SK-N-MC (cell line): ENCODE data around the gene SSH3.

Experiments
- DNase-seq: peaks from one replicate; pipeline ENCODE4 v3.0.0-alpha.2; 2011; ENCODE audit warnings: low read depth, low spot score
- H3K27ac ChIP-seq: fragments of 200-600 bp; sonication (generic); 2 replicates; pipeline ENCODE4 v1.5.1; 2016; ENCODE audit warnings: mixed run types
- H3K36me3 ChIP-seq: fragments of 200-600 bp; sonication (generic); 2 replicates; pipeline ENCODE4 v1.6.1; 2017; ENCODE audit warnings: antibody characterized with exemption, low read length, mixed read lengths; ENCODE audit not compliant: insufficient read depth
- H3K4me3 ChIP-seq: fragments of 200-600 bp; sonication (generic); 2 replicates; pipeline ENCODE4 v1.5.1; 2016
- H3K9ac ChIP-seq: fragments of 200-600 bp; sonication (generic); 2 replicates; pipeline ENCODE4 v1.8.0; 2017; ENCODE audit warnings: mixed run types, mixed read lengths; ENCODE audit not compliant: insufficient read length
- H3K9me3 ChIP-seq: fragments of 200-600 bp; sonication (generic); 2 replicates; pipeline ENCODE4 v1.6.1; 2017; ENCODE audit warnings: low read depth, mild to moderate bottlenecking, antibody characterized with exemption, low read length, moderate library complexity, mixed read lengths
- EZH2 ChIP-seq: fragments of 200-600 bp; sonication (generic); IDR thresholded peaks from one replicate; pipeline ENCODE4 v1.6.1; 2017; ENCODE audit warnings: antibody characterized with exemption
- FOXP2 ChIP-seq: optimal IDR thresholded peaks from 2 replicates; pipeline ENCODE3; 2011; ENCODE audit warnings: mild to moderate bottlenecking, moderate library complexity; ENCODE audit not compliant: insufficient read depth; ENCODE audit errors: extremely low read length, control extremely low read depth
- POLR2AphosphoS5 ChIP-seq: IDR thresholded peaks from 2 replicates; pipeline ENCODE4 v1.6.1; 2012; ENCODE audit warnings: mild to moderate bottlenecking, low read depth, low read length, borderline replicate concordance

Gene SSH3

DNA sequence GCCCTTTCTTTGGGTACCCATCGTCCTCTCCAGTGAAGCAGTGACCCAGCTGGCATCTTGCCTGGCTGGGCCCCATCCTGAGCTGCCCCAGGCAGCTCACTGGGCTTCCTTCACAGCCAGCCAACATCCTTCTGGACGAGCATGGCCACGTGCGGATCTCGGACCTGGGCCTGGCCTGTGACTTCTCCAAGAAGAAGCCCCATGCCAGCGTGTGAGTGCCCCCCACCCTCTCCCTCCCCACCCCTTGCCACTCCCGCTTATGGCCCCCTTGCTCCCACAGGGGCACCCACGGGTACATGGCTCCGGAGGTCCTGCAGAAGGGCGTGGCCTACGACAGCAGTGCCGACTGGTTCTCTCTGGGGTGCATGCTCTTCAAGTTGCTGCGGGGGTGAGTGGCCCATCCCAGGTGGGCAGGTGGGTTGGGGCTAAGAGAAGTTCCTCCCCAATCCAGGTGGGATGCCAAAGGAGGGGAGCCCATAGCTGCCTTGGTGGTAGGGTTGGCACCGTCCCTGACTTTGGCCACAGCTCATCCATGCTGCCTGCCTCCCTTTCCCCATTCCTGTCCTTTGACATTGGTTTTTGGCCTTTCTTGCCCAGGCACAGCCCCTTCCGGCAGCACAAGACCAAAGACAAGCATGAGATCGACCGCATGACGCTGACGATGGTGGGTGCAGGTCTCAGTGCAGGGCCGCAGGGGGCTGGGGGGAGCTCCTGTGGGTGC, 21.0 kb upstream of the SSH3 start:
- peaks cover 61% of the 10 kb centered on the region for H3K36me3 ChIP-seq
- no peak for DNase-seq
- H3K27ac ChIP-seq = no peak overlapping the region
- H3K9ac ChIP-seq = no peak overlapping the region
- H3K9me3 ChIP-seq = no peaks in the 10 kb centered on the region
- TF ChIP-seq FOXP2 = no peak
- no peak for TF ChIP-seq EZH2
- TF ChIP-seq POLR2AphosphoS5 = no peak
- no peak overlapping the region for H3K4me3 ChIP-seq

DNA sequence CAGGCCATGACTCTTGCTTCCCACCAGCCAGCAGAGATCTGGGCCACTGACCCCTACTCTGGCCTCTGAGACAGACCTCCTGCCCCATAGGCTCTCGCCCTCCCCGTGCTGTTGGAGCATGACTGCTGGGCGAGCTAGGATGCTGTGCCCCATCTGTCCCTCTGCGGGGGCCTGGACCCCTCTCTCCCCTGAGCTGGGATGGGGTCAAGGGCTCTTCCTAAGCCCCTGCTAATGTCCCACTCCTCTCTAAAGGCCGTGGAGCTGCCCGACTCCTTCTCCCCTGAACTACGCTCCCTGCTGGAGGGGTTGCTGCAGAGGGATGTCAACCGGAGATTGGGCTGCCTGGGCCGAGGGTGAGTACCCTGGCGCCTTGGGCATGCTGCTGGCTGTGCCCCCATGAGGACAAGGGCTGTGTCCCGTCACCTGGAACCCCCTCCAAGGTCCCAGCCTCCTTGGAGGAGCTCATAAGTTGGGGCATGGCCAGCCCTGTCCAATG, 20.4 kb upstream of the SSH3 start:
- H3K36me3 ChIP-seq = peaks cover 58% of the 10 kb centered on the region
- no peak overlapping the region for H3K27ac ChIP-seq
- no peak for TF ChIP-seq FOXP2
- no peak for TF ChIP-seq EZH2
- TF ChIP-seq POLR2AphosphoS5 = no peak
- no peaks in the 10 kb centered on the region for H3K9me3 ChIP-seq
- no peak overlapping the region for H3K4me3 ChIP-seq
- no peak overlapping the region for H3K9ac ChIP-seq
- DNase-seq = no peak

DNA sequence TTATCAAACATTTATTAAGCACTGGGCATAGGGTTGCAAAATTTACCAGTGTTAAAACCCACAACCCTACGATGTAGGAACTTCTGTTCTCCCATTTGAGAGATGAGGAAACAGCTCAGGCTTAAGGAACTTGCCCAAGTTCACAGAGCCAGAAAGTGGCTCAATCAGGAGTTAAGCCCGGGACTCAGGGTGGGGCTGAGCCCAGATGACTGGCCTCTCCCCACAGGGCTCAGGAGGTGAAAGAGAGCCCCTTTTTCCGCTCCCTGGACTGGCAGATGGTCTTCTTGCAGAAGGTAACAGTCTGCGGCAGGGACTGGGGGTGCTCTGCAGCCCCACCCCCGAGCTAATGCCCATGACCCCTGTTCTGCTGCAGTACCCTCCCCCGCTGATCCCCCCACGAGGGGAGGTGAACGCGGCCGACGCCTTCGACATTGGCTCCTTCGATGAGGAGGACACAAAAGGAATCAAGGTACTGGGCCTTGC, 19.8 kb upstream of the SSH3 start:
- no peak for TF ChIP-seq FOXP2
- TF ChIP-seq EZH2 = no peak
- TF ChIP-seq POLR2AphosphoS5 = no peak
- Histone ChIP-seq H3K9me3 (no peaks in the 10 kb centered on the region), H3K4me3 (no peak overlapping the region), H3K9ac (no peak overlapping the region), H3K27ac (peak overlapping the region; percentile 19; the same call in 1 of the 2 replicates), H3K36me3 (peaks cover 56% of the 10 kb centered on the region)
- no peak for DNase-seq

DNA sequence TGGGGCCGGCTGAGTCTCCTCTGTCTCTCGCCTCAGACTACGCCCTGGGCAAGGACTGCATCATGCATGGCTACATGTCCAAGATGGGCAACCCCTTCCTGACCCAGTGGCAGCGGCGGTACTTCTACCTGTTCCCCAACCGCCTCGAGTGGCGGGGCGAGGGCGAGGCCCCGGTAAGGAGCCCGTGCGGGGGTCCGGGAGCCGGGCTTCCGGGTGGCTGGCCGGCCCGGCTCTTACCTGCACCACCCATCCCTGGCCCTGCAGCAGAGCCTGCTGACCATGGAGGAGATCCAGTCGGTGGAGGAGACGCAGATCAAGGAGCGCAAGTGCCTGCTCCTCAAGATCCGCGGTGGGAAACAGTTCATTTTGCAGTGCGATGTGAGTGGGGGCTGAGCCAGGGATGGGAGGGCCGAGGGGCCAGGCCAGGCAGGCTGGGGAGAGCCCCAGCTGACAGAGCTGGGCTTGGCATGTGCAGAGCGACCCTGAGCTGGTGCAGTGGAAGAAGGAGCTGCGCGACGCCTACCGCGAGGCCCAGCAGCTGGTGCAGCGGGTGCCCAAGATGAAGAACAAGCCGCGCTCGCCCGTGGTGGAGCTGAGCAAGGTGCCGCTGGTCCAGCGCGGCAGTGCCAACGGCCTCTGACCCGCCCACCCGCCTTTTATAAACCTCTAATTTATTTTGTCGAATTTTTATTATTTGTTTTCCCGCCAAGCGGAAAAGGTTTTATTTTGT, 18.4 kb upstream of the SSH3 start:
- no peak overlapping the region for H3K9ac ChIP-seq
- no peak for DNase-seq

DNA sequence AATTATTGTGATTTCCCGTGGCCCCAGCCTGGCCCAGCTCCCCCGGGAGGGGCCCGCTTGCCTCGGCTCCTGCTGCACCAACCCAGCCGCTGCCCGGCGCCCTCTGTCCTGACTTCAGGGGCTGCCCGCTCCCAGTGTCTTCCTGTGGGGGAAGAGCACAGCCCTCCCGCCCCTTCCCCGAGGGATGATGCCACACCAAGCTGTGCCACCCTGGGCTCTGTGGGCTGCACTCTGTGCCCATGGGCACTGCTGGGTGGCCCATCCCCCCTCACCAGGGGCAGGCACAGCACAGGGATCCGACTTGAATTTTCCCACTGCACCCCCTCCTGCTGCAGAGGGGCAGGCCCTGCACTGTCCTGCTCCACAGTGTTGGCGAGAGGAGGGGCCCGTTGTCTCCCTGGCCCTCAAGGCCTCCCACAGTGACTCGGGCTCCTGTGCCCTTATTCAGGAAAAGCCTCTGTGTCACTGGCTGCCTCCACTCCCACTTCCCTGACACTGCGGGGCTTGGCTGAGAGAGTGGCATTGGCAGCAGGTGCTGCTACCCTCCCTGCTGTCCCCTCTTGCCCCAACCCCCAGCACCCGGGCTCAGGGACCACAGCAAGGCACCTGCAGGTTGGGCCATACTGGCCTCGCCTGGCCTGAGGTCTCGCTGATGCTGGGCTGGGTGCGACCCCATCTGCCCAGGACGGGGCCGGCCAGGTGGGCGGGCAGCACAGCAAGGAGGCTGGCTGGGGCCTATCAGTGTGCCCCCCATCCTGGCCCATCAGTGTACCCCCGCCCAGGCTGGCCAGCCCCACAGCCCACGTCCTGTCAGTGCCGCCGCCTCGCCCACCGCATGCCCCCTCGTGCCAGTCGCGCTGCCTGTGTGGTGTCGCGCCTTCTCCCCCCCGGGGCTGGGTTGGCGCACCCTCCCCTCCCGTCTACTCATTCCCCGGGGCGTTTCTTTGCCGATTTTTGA, 17.5 kb upstream of the SSH3 start:
- peaks cover 43% of the 10 kb centered on the region for H3K36me3 ChIP-seq
- H3K9me3 ChIP-seq = no peaks in the 10 kb centered on the region
- H3K4me3 ChIP-seq = no peak overlapping the region
- DNase-seq = no peak
- TF ChIP-seq FOXP2 (no peak), EZH2 (no peak)
- H3K9ac ChIP-seq = no peak overlapping the region
- peak overlapping the region; percentile 97 for H3K27ac ChIP-seq

More for the DNA sequence above, 18.4 kb upstream of the SSH3 start:
- peaks cover 45% of the 10 kb centered on the region for H3K36me3 ChIP-seq
- 0 out of 2 replicates have a peak overlapping the region, but pooled peaks have one; percentile 9 for H3K27ac ChIP-seq
- no peak overlapping the region for H3K4me3 ChIP-seq
- no peaks in the 10 kb centered on the region for H3K9me3 ChIP-seq
- TF ChIP-seq EZH2 = no peak
- no peak for TF ChIP-seq FOXP2
- no peak for TF ChIP-seq POLR2AphosphoS5

DNA sequence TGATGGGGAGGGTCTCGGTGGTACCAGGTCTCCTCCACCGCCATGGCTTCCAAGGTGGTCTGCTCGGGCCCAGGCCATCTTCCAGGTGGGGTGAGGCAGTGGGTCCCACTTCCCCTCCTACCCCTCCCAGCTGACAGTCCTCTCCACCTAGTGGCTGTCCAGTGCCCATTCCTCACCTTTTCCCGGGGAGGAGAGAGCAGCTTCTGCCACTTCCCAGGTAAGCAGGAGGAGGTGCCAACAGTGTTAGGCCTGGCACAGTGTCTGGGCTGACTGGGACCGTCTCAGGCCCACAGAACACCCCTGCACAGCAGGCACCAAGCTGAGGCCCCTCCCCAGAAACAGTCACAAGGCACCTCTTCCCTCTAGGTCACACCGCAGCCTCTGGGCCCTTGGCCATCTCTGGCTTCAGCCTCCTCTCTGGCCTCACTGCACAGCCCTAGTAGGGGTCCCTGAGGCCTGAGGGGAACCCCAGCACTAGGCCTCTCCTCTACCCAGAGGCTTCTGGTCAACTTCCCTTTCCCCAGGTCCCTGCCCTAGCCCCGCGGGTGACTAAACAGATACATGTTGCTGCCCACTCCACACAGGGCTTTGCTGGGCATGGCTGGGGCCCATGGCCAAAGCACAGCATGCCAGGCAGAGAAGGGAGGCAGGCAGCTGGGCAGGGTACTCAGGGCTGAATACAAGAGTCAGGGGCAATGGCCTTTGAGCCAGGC, 16.6 kb upstream of the SSH3 start:
- peak overlapping the region; percentile 22 for H3K9ac ChIP-seq
- no peak; the same call in 1 of the 2 replicates for TF ChIP-seq POLR2AphosphoS5
- no peak for TF ChIP-seq FOXP2
- no peaks in the 10 kb centered on the region for H3K9me3 ChIP-seq
- H3K36me3 ChIP-seq = peaks cover 43% of the 10 kb centered on the region
- H3K27ac ChIP-seq = peak overlapping the region; percentile 97
- DNase-seq = no peak
- H3K4me3 ChIP-seq = no peak overlapping the region

DNA sequence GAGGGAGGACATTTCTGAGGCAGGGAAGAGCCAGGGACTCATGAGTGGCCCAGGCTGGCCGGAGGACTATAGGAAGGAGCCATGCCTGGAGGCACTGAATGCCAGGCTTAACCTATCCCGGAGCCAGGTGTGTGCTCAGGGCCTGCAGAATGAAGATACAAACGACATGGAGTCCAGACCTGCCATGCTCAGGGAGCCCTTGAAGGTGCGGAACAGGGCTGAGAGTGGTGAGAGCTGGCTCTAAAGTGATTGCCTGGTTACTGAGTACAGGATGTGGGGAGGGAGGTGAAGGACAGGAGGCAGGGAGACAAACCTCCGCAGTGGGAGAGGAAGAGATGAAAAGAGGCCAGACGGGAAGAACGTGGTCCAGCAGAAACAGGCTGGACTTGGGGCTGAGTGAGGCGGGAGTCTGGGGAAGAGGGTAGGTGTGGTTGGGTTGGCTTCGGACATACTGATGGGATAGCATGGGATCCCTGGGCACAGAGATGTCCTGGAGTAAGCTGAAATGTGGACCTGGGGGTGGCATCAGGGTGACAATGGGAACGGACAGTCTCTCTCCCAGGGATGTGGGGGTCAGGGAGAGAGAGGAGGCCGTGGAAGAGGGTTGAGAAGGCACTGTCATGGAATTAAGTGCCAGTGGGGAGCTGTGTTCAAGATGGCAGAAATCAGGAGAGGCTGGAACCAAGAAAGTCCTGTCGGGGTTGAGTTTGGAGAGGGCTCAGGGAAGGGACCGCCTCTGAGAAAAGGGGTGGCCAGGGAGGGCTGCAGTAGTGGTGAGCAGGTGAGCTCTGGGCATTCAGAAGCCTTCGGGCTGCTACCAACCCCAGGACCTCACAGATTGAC, 15.8 kb upstream of the SSH3 start:
- Histone ChIP-seq H3K4me3 (peak overlapping the region; percentile 86), H3K36me3 (peaks cover 43% of the 10 kb centered on the region), H3K9me3 (no peaks in the 10 kb centered on the region), H3K9ac (peak overlapping the region; percentile 74), H3K27ac (peak overlapping the region; percentile 97)
- no peak for DNase-seq
- TF ChIP-seq FOXP2 = no peak
- no peak for TF ChIP-seq EZH2
- TF ChIP-seq POLR2AphosphoS5 = no peak; the same call in 1 of the 2 replicates
